SK-N-SH treated with all-trans-retinoic acid at 6 μM for 48 hours (cell line): ENCODE measurements around the gene STX10.

ENCODE experiments used
- ATAC-seq: fragments of 200-7000 bp; cut with Tn5 transposase; 3 replicates; pipeline ENCODE4 v1.9.1; 2020; ENCODE audit warnings: mild to moderate bottlenecking, moderate library complexity
- ARNTL ChIP-seq: fragments of 450-650 bp; formaldehyde crosslinking; IDR thresholded peaks from 2 replicates; pipeline ENCODE4 v1.5.0; 2020; ENCODE audit warnings: low read depth, mild to moderate bottlenecking, moderate library complexity, borderline replicate concordance
- ESRRG ChIP-seq: fragments of 250-450 bp; sonication (Bioruptor Pico); IDR thresholded peaks from 2 replicates; pipeline ENCODE4 v1.6.1; 2021; ENCODE audit warnings: mild to moderate bottlenecking
- GLIS3 ChIP-seq: fragments of 250-450 bp; sonication (Bioruptor Pico); IDR thresholded peaks from 2 replicates; pipeline ENCODE4 v1.5.0; 2020; ENCODE audit warnings: mild to moderate bottlenecking, moderate library complexity
- ISL1 ChIP-seq: fragments of 250-450 bp; sonication (Bioruptor Pico); IDR thresholded peaks from 2 replicates; pipeline ENCODE4 v2.1.2; 2022; ENCODE audit warnings: mild to moderate bottlenecking, moderate library complexity
- OSR1 ChIP-seq: fragments of 250-450 bp; sonication (Bioruptor Pico); IDR thresholded peaks from 2 replicates; pipeline ENCODE4 v1.8.0; 2022; ENCODE audit warnings: moderate library complexity, mild to moderate bottlenecking, inconsistent platforms
- POU6F1 ChIP-seq: fragments of 250-450 bp; sonication (Bioruptor Pico); IDR thresholded peaks from 2 replicates; pipeline ENCODE4 v1.8.0; 2021; ENCODE audit warnings: low read depth, mild to moderate bottlenecking, moderate library complexity, borderline replicate concordance
- PPARA ChIP-seq: fragments of 250-450 bp; sonication (Bioruptor Pico); IDR thresholded peaks from 2 replicates; pipeline ENCODE4 v1.5.0; 2020; ENCODE audit warnings: mild to moderate bottlenecking, borderline replicate concordance
- RARB ChIP-seq: fragments of 250-450 bp; sonication (Bioruptor Pico); IDR thresholded peaks from 2 replicates; pipeline ENCODE4 v1.8.0; 2021; ENCODE audit warnings: mild to moderate bottlenecking, moderate library complexity
- SNAI2 ChIP-seq: fragments of 250-450 bp; sonication (Bioruptor Pico); IDR thresholded peaks from 2 replicates; pipeline ENCODE4 v1.5.0; 2020; ENCODE audit warnings: mild to moderate bottlenecking, moderate library complexity
- TCF4 ChIP-seq: fragments of 250-450 bp; sonication (Bioruptor Pico); IDR thresholded peaks from 2 replicates; pipeline ENCODE4 v1.8.0; 2021; ENCODE audit warnings: mild to moderate bottlenecking, moderate library complexity, borderline replicate concordance
- TOX ChIP-seq: fragments of 250-450 bp; sonication (Bioruptor Pico); IDR thresholded peaks from 2 replicates; pipeline ENCODE4 v1.8.0; 2021; ENCODE audit warnings: mild to moderate bottlenecking, moderate library complexity, borderline replicate concordance
- ZFP3 ChIP-seq: fragments of 250-450 bp; sonication (Bioruptor Pico); IDR thresholded peaks from 2 replicates; pipeline ENCODE4 v1.5.0; 2020; ENCODE audit warnings: mild to moderate bottlenecking, moderate library complexity
- ZNF565 ChIP-seq: fragments of 450-650 bp; formaldehyde crosslinking; conservative IDR thresholded peaks from 2 replicates; pipeline ENCODE4 v1.5.0; 2020; ENCODE audit warnings: low read depth, mild to moderate bottlenecking, moderate library complexity
- ZNF70 ChIP-seq: fragments of 450-650 bp; formaldehyde crosslinking; IDR thresholded peaks from 2 replicates; pipeline ENCODE4 v1.5.0; 2020; ENCODE audit warnings: mild to moderate bottlenecking, moderate library complexity
- ZNF8 ChIP-seq: fragments of 450-650 bp; formaldehyde crosslinking; IDR thresholded peaks from 2 replicates; pipeline ENCODE4 v1.5.0; 2020; ENCODE audit warnings: mild to moderate bottlenecking, moderate library complexity
- TF ChIP-seq, protein P1 (sequence below): fragments of 250-450 bp; sonication (Bioruptor Pico); IDR thresholded peaks from 2 replicates; pipeline ENCODE4 v1.5.0; 2020; ENCODE audit warnings: mild to moderate bottlenecking, moderate library complexity
- TF ChIP-seq, protein P2 (sequence below): fragments of 250-450 bp; sonication (Bioruptor Pico); IDR thresholded peaks from 2 replicates; pipeline ENCODE4 v1.5.1; 2021; ENCODE audit warnings: mild to moderate bottlenecking, moderate library complexity
- TF ChIP-seq, protein P3 (sequence below): fragments of 250-450 bp; sonication (Bioruptor Pico); IDR thresholded peaks from 2 replicates; pipeline ENCODE4 v1.5.1; 2020; ENCODE audit warnings: low read depth, mild to moderate bottlenecking, moderate library complexity
- TF ChIP-seq, protein P4 (sequence below): fragments of 250-450 bp; sonication (Bioruptor Pico); IDR thresholded peaks from 2 replicates; pipeline ENCODE4 v1.8.0; 2020; ENCODE audit warnings: mild to moderate bottlenecking, moderate library complexity, borderline replicate concordance

STX10 gene

GRCh38 chr19:13117772-13118423 is 32.3 kb downstream of the STX10 start, which contains the start of gene NACC1:
Gene NACC1 (plus strand): TSS chr19:13118264. CDS start chr19:13135208, 16,944 bp downstream.
- TF ChIP-seq ZFP3 (CRISPR knock-in tag) (0 out of 2 replicates have a peak, but pooled peaks have one; percentile 51), ARNTL (CRISPR knock-in tag) (no peak), ZNF8 (CRISPR knock-in tag) (no peak), ZNF565 (no peak), ESRRG (CRISPR knock-in tag) (no peak), RARB (CRISPR knock-in tag) (no peak), PPARA (no peak)
- TF ChIP-seq, protein P1, sequence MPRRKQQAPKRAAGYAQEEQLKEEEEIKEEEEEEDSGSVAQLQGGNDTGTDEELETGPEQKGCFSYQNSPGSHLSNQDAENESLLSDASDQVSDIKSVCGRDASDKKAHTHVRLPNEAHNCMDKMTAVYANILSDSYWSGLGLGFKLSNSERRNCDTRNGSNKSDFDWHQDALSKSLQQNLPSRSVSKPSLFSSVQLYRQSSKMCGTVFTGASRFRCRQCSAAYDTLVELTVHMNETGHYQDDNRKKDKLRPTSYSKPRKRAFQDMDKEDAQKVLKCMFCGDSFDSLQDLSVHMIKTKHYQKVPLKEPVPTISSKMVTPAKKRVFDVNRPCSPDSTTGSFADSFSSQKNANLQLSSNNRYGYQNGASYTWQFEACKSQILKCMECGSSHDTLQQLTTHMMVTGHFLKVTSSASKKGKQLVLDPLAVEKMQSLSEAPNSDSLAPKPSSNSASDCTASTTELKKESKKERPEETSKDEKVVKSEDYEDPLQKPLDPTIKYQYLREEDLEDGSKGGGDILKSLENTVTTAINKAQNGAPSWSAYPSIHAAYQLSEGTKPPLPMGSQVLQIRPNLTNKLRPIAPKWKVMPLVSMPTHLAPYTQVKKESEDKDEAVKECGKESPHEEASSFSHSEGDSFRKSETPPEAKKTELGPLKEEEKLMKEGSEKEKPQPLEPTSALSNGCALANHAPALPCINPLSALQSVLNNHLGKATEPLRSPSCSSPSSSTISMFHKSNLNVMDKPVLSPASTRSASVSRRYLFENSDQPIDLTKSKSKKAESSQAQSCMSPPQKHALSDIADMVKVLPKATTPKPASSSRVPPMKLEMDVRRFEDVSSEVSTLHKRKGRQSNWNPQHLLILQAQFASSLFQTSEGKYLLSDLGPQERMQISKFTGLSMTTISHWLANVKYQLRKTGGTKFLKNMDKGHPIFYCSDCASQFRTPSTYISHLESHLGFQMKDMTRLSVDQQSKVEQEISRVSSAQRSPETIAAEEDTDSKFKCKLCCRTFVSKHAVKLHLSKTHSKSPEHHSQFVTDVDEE, result 0 out of 2 replicates have a peak, but pooled peaks have one; percentile 50
- ATAC-seq, result peak; percentile 91

GRCh38 chr19:13117176-13117771 is 32.9 kb downstream of the STX10 start:
- TF ChIP-seq SNAI2 (CRISPR knock-in tag) (no peak), OSR1 (no peak), RARB (CRISPR knock-in tag) (no peak), ZNF8 (CRISPR knock-in tag) (no peak), TOX (CRISPR knock-in tag) (no peak), ARNTL (CRISPR knock-in tag) (no peak)
- ATAC-seq, result peak; percentile 36

- peak; percentile 75 for ATAC-seq
- TF ChIP-seq, protein P2, sequence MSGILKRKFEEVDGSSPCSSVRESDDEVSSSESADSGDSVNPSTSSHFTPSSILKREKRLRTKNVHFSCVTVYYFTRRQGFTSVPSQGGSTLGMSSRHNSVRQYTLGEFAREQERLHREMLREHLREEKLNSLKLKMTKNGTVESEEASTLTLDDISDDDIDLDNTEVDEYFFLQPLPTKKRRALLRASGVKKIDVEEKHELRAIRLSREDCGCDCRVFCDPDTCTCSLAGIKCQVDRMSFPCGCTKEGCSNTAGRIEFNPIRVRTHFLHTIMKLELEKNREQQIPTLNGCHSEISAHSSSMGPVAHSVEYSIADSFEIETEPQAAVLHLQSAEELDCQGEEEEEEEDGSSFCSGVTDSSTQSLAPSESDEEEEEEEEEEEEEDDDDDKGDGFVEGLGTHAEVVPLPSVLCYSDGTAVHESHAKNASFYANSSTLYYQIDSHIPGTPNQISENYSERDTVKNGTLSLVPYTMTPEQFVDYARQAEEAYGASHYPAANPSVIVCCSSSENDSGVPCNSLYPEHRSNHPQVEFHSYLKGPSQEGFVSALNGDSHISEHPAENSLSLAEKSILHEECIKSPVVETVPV (CRISPR knock-in tag), result no peak
- TF ChIP-seq ARNTL (CRISPR knock-in tag), result no peak
- TF ChIP-seq ZNF70 (CRISPR knock-in tag), result 0 out of 2 replicates have a peak, but pooled peaks have one; percentile 41
- TF ChIP-seq ZFP3 (CRISPR knock-in tag), result 0 out of 2 replicates have a peak, but pooled peaks have one; percentile 62
- TF ChIP-seq GLIS3, result peak; percentile 84; the same call in 1 of the 2 replicates
Observed at GRCh38 chr19:13116282-13117175, 33.6 kb downstream of the STX10 start, which contains the start of gene TRMT1. Gene TRMT1 (minus strand): TSS chr19:13116740. CDS start chr19:13116399, 341 bp downstream.

DNA sequence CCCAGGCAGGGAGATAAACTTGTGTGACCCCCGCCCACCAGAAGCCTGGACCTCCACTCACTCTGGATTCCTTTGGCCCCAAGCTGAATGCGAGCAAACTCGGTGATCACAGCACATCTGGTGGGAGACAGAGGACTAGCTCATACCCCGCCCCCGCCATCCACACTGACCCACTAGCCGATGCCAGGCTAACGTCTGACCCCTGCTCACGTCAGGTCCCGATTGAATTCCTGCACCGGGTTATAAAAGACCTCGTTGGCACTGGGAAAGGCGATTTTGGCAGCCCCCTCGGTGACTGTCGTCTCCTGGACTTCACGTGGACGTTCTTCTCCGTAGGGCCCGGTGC is 34.3 kb downstream of the STX10 start:
- no peak for ATAC-seq
- TF ChIP-seq SNAI2 (CRISPR knock-in tag) (no peak), ZNF8 (CRISPR knock-in tag) (no peak), TCF4 (no peak), RARB (CRISPR knock-in tag) (no peak), GLIS3 (no peak)
- TF ChIP-seq, protein P3, sequence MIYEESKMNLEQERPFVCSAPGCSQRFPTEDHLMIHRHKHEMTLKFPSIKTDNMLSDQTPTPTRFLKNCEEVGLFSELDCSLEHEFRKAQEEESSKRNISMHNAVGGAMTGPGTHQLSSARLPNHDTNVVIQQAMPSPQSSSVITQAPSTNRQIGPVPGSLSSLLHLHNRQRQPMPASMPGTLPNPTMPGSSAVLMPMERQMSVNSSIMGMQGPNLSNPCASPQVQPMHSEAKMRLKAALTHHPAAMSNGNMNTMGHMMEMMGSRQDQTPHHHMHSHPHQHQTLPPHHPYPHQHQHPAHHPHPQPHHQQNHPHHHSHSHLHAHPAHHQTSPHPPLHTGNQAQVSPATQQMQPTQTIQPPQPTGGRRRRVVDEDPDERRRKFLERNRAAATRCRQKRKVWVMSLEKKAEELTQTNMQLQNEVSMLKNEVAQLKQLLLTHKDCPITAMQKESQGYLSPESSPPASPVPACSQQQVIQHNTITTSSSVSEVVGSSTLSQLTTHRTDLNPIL (CRISPR knock-in tag), result no peak
- TF ChIP-seq, all 23 proteins: peak for 0

DNA sequence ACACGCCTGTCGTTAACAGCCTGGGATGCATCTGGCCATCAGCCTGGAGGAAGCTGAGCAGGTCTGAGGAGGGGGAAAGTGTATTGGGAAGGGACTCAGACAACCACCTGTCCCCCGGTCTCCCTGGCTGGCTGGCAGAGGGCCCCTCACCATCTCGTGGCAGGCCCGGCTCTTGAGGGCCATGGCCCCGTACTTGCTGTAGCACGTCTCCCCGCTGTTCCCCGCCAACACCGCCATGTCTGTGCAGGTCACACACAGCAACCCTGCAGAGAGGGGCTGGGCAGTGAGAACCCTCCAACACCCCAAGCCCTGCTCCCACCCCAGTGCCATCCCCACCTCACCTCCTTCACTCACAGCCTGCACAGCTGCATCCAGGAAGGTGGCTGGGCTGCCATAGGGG is 37.6 kb downstream of the STX10 start:
- ATAC-seq, result no peak
- TF ChIP-seq RARB (CRISPR knock-in tag), result no peak
- no peak for TF ChIP-seq GLIS3
- TF ChIP-seq, protein P4, sequence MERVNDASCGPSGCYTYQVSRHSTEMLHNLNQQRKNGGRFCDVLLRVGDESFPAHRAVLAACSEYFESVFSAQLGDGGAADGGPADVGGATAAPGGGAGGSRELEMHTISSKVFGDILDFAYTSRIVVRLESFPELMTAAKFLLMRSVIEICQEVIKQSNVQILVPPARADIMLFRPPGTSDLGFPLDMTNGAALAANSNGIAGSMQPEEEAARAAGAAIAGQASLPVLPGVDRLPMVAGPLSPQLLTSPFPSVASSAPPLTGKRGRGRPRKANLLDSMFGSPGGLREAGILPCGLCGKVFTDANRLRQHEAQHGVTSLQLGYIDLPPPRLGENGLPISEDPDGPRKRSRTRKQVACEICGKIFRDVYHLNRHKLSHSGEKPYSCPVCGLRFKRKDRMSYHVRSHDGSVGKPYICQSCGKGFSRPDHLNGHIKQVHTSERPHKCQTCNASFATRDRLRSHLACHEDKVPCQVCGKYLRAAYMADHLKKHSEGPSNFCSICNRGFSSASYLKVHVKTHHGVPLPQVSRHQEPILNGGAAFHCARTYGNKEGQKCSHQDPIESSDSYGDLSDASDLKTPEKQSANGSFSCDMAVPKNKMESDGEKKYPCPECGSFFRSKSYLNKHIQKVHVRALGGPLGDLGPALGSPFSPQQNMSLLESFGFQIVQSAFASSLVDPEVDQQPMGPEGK (CRISPR knock-in tag), result no peak
- TF ChIP-seq TOX (CRISPR knock-in tag), result no peak
- TF ChIP-seq ESRRG (CRISPR knock-in tag), result no peak
- TF ChIP-seq POU6F1 (CRISPR knock-in tag), result no peak
- no peak for TF ChIP-seq ZNF70 (CRISPR knock-in tag)
- no peak for TF ChIP-seq ISL1
- no peak for TF ChIP-seq SNAI2 (CRISPR knock-in tag)
- no peak for TF ChIP-seq OSR1
